ENCODE data around the gene SAMD4B.

SAMD4B gene

DNA sequence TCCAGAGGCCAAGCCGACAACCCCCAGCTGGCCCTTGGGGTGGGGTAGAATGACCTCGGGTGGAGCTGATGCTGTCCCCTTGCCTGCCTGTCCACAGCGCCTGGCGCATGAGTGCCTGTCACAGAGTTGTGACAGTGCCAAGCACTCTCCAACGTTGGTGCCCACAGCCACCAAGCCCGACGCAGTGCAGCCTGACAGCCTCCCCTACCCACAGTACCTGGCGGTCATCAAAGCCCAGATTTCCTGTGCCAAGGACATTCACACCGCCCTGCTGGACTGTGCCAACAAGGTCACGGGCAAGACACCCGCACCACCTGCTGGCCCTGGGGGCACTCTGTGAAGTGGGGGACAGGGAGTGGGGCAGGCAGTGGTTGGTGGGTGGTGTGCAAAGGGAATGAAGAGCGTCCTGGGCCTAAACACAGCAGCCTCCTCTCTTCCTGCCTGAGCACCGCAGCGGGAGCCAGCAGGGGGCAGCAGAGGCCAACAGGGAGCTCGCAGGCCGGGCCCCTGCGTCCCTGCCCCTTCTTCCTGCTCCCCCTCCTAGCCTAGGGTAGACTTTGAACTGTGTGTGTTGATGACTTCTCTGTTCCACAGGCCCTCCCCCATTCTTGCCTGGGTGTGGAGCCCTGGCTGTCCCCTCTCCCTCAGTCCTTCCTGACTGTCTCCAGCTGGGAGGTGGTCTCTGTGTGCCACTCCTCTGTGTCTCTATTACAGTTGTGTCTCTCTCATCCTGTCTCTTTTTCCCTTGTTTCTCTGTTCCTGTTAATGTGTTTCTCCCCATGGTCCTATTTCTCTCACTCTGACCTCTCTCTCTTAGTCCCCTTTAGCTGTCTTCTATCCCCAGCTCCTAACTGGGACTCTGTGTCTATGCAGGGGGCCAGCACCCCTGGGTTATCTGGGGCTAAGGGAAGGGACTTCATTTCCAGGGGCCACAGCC lies 55.4 kb downstream of the SAMD4B start:
- DNase-seq: peak; percentile 81 to 93 (median 90)

DNA sequence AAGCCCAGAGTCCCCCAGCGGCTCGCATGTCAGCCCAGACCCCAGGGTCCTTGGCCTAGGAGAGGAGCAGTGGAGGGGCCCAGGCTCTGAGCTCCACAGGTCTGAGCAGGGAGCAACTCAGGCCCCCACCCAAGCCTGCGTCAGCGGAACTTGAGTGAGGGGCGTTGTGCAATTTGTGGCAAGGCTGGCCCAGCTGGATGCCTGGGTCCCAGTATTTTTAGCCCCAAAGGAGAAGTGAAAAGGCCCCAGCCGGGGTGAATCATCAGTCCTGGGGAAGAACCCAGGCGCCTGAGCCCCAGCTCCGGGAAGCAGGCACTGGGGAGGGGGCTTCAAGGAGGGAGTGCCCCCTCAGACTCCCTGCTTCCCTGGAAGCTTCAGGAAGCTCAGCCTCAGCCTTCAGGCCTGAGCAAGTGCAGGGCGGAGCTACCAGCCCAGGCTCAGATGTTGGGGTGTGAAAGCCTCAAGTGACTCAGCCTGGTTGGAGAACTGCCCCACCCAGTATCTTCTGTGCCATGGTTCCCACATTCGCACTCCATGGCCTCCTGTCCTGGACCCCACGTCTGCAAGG lies 56.2 kb downstream of the SAMD4B start:
- DNase-seq: peak in 1 of 5 donors; percentile 78

DNA sequence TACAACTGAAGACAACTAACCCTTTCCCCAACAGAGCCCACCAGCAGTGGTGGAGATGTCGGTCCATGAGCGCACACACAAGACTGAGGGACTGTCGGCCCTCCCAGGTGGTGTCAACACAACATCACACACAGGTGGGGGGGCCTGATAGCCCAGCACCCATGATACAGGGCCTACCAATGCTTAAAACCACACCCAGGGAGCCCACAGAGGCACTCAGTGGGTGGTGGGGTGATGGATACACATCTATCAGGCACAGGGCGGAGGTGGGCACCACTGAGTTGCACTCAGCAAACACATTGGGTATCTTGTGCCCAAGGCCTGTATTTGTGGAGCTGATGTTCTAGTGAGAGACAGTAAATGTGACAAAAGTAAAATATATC lies 57.4 kb downstream of the SAMD4B start:
- no peak for DNase-seq

DNA sequence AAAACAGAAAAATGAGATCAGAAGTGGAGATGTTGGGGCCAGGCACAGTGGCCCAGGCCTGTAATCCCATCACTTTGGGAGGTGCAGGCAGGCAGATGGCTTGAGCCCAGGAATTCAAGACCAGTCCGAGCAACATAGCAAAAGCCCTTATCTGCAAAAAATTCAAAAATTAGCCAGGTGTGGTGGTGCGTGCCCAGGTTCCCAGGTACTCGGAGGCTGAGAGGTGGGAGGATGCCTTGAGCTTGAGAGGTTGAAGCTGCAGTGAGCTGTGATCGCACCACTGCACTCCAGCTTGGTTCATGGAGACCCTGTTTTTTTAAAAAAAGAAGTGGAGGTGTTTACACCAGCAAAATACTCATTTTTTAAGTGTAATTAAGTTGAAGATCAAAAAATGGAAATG lies 57.8 kb downstream of the SAMD4B start:
- DNase-seq: no peak

DNA sequence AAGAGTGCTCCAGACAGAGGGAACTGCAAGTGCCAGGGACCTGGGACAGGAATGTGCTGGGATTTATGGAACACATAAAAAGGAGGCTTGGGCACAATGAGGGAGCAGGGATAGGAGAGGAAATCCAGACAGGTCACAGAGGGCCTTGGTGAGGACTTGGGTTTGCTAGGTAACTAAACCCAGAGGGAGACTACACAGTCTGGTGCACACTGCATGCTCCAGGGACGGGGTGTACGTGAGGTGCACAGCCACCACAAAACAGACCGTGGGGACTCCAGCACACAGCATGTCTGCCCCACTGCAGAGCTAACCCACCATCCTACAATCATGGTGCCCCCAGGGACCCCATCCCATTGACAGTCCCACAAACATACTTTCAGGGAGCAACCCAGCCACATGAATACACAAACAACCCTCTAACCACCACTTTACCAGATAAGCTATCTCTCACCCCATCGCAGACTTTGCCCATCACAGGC lies 58.9 kb downstream of the SAMD4B start:
- DNase-seq: no peak

DNA sequence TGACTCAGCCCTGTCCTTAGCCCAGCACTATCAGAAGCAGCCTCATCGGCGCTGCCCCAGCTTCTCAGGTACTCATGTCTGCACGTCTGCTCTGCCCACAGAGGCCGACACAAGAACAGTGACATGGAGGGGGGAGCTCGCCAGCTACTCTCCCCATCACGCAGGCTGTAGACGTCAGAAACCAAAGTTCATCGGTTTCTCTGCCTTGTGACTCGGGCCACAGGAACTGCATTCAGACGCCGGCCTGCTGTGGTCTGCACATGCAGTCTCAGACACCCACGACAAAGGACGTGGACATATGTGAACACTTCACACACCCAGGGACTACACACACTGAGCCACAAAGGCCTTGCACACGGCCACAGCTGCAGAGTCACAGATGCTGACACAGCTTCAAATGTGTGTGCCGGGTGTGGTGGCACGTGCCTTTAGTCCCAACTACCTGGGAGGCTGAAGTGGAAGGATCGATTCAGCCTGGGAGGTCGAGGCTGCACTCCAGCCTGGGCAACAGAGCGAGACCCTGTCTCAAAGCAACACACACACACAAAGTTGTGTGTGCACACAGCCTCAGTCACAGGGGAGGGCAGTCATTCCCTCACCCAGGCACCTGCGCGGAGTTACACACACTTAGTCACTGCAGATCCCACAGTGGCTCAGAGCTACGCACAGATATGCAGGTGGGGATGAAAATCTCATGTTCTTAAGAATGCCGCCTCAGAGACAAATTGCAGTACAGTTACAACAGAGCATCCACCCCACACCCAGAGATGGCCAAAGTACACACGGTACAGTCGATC lies 59.5 kb downstream of the SAMD4B start:
- DNase-seq: peak; percentile 76 to 91 (median 84)

DNA sequence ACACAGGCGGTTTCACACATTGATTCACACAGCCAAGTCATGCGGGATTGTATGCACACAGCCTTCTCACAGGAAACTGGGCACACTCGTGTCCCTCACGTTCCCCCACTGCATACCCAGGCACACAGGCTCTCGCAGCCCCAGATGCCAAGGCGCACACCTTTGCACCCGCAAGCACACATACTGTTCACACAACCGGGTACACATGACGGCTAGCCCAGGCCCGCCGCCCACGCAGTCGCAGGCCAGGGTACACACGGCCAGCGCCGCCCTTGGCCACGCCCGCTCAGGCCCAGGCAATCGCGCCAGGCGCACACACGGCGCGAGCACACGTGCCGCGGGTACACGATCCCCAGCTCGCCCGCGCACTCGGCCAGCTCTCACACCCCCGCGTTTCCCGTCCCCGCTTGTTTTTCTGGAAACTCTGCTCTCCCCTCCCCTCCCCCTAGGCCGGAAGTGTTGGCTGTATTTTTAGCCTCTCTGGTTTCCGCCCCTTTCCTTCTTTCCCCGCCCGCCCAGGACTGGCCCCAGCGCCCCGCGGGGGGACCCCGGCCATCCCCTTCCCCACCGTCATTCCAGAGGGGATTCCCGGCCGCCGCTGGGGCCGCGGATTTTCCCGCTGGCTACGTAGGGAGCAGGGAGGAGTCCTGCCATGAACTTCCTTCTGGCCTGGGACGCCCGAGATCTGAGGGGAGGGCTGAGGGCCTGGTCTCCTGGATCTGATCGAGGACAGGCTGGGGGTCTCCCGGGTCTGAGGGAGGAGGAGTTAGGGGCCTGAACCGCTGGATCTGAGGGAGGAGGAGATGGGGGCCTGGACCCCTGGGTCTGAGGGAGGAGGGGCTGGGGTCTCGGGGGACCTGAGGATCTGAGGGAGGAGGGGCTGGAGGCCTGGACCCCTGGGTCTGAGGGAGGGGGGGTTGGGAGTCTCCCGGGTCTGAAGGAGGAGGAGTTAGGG lies 60.4 kb downstream of the SAMD4B start:
- DNase-seq: peak; percentile 82 to 90 (median 86)

DNA sequence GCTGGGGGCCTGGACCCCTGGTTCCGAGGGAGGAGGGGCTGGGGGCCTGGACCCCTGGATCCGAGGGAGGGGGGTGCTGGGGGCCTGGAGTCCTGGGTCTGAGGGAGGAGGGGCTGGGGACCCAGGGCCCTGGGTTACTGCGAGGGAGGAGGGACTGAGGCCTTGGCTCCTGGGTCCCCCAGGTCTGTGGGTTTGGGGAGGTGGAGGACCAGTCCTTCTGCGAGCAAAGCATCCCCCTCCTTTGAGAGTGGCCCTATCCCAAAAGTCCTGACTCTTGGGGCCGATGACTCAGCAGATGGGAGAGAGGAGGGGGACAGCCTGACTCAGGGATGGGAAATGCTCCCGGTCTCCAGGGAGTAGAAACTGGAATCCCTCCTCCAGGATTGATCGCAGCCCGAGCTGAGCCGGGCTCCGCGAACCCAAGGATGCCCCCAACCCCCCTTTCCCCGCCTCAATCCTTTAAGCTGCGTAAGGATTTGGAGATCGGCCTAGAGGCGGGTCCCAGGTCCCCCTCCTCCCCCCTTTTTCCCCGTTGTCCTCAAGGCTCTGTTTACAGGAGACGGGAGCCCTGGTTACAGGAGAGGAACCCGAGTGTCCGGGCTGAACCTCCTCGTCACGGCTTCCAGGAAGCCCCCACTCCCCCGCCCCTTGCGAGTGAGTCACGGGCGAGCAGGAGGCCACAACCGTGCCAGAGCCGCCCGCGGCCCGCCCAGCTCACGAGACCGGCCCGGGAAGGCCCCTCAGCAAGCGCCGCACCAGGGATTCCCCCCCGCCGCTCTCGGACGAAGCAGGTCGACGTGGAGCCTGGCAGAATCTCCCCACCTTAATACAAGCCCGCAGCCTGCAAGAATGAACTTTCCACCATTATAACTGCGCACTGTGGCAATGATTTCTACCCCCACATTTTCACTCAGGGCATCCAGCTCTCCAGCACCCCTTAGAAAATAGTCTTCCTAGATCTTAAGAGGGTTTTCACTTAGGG lies 61.4 kb downstream of the SAMD4B start:
- peak; percentile 92 to 98 (median 97) for DNase-seq

DNA sequence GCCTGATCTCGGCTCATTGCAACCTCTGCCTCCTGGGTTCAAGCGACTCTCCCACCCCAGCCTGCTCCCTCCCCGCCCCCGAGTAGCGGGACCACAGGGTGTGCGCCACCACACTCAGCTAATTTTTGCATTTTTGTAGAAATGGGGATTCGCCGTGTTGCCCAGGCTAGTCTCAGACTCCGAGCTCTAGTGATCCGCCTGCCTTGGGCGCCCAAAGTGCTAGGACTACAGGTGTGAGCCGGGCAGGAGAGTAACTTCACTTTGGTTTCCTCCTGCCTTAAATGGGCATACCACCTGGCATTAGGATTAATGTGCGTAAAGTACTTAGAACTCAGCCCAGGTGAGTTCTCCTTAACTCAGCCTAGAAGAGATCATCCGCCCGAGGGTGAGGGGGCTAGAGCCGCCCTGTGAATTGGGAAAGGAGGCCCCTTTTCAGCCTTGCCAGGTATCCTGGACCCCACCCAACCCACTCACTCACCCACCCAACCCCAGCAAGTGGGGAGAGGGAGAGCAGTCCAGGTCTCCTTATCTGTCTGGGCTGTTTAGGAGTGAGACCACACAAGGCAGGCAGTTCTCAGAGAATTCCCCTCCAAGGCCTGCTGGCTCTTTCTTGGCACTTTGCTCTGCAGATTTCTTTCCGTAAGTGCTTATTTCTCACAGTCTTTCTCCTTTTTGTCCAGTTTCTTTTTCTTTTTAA lies 63.2 kb downstream of the SAMD4B start:
- no peak for DNase-seq

DNA sequence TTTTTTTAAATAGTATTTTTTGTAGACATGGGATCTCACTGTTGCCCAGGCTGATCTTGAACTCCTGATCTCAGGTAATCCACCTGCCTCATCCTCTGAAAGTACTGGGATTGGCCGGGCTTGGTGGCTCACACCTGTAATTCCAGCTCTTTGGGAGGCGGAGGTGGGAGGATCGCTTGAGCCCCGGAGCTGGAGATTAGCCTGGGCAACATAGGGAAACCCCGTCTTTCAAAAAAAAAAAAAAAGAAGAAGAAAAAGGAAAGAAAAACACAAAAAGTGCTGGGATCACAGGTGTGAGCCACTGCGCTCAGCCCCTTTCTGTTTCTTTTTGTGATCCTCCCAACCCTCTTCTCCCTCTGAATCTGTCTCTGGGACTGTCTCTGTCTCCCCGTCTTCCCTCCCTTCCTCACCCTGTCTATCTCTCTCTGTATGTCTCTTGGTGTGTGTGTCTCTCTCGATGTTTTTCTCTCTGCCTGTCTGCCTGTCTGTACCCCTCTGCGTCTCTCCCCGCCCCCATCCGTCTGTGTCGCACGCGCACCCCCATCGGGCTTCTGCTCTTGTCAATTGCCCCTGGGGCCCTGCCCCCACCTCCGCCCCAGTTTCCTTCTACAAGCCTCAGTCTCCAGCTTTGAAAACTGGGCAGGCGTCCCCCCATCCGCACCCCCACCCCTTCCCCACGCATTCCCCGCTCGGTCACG lies 63.9 kb downstream of the SAMD4B start:
- DNase-seq: peak; percentile 70 to 89 (median 80)

DNA sequence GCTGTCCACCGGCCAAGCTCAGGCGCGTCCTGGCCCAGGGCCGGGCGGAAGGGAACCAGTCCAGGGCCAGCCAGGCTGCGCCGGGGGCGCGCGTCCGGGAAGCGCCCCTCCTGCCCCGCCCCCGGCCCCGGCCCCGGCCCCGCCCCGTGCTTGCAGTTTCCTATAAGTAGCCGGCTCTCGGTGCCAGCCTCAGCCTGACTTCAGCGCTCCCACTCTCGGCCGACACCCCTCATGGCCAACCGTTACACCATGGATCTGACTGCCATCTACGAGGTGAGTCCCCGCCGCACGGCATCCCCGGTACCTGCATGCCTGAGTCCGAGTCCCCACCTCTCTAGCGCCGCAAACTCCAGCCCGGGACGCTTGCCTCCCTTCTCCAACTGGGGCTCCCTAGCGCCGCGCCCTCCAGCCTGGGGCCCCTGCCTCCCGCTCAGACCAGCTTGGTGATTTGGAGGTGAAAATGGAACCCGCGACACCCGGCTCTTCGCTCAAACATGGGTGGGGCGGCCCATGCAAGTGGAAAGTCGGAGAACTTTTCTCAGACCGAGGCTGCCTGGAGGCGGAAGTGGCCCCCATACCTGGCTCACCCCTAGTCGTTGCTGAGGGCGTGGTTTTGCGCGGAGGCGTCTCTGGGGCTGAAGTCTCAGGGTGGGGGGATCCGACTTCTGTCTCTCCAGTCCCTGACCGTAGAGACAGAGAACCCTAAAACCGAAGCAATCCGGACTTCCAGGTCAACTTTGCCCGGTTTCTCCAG lies 64.6 kb downstream of the SAMD4B start, which contains the start of gene ZFP36:
Gene ZFP36 (plus strand): TSS at position 192 of the 754 bp plus-strand sequence. CDS start 58 bp downstream, at position 250.
- DNase-seq: peak; percentile 71 to 91 (median 84)

DNA sequence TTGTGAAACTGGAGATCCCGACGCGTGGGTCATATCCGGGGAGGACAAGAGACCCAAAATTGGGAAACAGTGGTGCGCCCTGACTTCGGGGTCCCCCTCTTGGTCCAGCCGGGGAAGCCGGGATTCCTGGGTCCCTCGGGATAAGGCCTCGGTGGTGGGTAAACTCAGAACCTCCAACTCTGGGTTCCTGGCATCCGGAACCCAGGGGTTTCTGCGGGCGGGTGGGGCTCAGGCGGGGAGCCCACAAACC lies 65.1 kb downstream of the SAMD4B start:
- no peak for DNase-seq

DNA sequence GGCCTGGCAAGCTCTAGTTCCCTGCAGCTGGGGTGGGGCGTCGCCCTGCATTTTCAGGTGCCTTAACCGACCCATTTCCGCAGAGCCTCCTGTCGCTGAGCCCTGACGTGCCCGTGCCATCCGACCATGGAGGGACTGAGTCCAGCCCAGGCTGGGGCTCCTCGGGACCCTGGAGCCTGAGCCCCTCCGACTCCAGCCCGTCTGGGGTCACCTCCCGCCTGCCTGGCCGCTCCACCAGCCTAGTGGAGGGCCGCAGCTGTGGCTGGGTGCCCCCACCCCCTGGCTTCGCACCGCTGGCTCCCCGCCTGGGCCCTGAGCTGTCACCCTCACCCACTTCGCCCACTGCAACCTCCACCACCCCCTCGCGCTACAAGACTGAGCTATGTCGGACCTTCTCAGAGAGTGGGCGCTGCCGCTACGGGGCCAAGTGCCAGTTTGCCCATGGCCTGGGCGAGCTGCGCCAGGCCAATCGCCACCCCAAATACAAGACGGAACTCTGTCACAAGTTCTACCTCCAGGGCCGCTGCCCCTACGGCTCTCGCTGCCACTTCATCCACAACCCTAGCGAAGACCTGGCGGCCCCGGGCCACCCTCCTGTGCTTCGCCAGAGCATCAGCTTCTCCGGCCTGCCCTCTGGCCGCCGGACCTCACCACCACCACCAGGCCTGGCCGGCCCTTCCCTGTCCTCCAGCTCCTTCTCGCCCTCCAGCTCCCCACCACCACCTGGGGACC lies 65.6 kb downstream of the SAMD4B start:
- DNase-seq: peak; percentile 47 to 90 (median 60)

DNA sequence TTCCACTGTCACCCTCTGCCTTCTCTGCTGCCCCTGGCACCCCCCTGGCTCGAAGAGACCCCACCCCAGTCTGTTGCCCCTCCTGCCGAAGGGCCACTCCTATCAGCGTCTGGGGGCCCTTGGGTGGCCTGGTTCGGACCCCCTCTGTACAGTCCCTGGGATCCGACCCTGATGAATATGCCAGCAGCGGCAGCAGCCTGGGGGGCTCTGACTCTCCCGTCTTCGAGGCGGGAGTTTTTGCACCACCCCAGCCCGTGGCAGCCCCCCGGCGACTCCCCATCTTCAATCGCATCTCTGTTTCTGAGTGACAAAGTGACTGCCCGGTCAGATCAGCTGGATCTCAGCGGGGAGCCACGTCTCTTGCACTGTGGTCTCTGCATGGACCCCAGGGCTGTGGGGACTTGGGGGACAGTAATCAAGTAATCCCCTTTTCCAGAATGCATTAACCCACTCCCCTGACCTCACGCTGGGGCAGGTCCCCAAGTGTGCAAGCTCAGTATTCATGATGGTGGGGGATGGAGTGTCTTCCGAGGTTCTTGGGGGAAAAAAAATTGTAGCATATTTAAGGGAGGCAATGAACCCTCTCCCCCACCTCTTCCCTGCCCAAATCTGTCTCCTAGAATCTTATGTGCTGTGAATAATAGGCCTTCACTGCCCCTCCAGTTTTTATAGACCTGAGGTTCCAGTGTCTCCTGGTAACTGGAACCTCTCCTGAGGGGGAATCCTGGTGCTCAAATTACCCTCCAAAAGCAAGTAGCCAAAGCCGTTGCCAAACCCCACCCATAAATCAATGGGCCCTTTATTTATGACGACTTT lies 66.4 kb downstream of the SAMD4B start:
- DNase-seq: peak in 3 of 5 donors; percentile 31 to 47 (median 44)

DNA sequence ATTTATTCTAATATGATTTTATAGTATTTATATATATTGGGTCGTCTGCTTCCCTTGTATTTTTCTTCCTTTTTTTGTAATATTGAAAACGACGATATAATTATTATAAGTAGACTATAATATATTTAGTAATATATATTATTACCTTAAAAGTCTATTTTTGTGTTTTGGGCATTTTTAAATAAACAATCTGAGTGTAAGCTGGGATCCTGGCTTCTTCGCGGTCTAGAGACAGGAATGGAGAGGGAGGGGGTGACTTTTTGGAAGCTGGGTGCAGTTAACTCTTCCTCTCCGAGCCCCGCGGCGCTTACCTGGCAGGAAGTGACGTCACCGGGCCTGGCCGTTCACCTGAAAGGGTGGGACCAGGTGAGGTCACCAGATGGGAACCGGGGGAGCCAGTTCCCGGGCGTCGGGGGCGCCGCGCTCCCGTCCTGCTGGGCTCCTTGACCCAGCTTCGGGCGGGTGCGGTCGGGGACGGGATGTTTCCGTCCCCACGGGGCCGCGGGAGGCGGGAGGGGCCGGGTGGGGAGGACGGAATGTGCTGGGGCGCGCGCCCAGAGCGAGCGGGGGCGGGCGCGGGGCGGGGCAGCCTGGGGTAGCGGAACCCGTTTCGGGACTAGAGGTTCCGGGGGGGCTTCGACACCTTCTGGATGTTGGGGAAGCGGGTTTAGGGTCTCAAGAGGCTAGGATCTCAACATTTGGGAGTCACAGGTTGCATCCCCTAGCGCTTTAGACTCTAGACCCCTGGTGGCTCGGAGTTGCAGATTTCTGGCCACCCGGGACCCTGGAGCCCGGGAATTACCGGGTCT lies 67.2 kb downstream of the SAMD4B start:
- peak; percentile 85 to 89 (median 86) for DNase-seq
